ENCODE measurements around the gene PDE4D.
"Not testable (repeated sequence)": the region's sequence is repeated elsewhere in the genome, so short reads cannot be mapped to it uniquely, and the experiment has no call there.

PDE4D gene

DNA sequence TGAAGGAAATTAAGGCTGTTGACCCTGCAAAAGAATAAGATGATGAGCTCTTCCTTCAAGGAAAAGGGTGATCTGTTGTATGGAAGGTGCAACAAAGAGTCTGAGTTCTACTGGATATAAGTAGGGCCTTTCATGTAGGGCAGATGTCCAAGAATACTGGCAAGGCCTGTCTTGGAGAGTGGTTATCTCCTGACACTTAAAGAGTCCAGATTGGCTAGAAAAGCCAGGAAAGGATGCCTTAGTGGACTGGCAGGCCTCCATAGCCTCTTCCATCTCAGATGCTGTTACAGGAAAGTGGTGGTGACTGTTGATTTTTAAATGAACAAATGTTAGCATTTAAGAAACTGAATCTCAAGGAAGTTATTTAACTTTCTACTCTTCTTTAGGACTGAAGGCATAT, 914.4 kb downstream of the PDE4D start:
- DNase-seq (ENCODE audit: low read depth, low spot score), result no peak

DNA sequence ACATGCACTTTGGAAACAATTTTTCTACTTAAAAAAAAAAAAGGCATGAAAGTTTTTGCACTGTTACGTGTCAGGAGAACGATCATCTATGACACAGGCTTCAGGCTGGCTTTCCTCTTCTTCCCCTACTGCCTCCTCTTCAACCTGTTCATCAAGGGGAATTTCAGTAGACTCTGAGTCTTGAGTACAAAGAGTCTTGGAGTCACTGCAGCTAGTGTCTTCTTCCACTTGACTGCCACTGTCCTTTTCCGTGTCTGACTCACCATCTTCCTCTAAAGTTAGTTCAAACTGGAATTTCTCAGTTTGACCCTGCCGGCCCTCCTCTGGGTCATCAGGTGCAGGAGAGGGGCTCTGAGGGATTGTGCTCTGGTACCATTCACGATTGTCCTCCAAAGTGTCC, 918.9 kb downstream of the PDE4D start:
- no peak for DNase-seq (ENCODE audit: low read depth, low spot score)

DNA sequence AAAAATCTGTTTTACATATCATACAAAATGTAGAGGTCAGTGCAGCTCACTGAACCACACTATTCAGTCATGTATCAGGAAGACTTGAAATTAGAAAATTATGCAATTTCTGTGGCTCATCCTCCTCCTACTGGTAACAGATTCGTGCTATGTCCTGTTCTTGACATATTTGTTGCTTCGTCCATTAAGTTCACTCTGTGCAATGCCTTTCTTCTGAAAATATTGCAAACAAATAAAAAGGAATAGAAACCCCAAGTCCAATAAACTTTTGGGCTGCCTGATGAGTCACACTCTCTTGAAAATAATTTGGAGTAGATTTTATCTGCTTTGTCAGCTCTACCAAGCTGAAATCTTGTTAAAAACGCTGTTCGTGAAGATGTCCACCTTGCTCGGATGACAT, 919.4 kb downstream of the PDE4D start:
- no peak for DNase-seq (ENCODE audit: low read depth, low spot score)

DNA sequence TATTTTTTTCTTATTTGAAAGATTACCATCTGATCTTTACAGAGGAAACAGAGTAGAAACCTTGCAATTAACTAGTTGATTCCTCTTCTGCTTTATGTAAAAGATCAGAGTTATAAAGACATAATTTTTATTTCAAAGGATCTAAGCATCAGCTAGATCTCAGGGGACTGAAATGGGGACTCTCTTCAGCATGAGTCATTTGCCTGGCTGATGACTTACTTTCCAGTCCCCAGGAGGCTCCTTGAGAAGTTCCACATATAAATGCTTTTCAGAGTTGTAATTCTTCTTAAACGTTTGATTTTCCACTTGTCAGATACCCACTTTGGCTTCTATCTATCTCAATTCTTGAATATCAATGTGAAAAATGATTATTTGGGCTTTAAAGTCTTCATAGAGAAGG, 921.2 kb downstream of the PDE4D start:
- DNase-seq (ENCODE audit: low read depth, low spot score), result no peak

DNA sequence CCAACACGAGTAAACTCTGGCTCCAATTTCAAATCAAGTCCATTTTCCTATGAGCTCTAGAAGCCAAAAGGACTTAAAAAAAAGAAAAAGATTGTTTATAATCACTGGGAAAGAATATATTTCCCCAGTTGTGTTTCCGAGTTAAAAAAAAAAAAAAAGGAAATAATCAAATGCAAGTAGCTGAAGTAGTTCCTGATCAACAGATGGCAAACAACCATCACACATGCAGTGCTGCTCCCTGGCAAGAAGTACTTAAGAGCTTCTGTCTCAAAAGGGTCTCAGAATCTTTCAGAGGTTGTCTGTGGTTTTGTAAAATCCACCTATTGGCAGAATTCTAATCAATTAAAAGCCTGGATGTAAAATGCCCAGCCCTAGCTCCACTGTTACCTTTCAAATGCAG, 922.8 kb downstream of the PDE4D start:
- DNase-seq (ENCODE audit: low read depth, low spot score), result no peak

DNA sequence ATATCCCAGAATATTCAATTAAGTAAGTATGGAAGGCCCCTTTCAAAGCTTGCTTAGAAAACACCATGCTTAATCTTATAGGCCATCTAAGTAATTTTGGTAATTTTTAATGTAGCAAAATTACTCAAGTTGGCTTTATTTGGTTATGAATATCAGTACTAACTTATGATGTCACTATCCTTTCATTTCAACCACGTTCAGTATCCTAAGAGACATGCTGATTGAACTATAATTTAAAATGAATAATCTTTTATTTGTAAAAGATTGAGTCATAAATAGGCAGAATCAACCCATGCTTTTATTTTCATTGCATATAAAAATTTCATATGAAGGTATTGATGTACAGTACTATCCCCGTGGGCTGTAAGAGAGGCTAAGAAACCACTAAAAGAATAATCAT, 923.7 kb downstream of the PDE4D start:
- no peak for DNase-seq (ENCODE audit: low read depth, low spot score)

DNA sequence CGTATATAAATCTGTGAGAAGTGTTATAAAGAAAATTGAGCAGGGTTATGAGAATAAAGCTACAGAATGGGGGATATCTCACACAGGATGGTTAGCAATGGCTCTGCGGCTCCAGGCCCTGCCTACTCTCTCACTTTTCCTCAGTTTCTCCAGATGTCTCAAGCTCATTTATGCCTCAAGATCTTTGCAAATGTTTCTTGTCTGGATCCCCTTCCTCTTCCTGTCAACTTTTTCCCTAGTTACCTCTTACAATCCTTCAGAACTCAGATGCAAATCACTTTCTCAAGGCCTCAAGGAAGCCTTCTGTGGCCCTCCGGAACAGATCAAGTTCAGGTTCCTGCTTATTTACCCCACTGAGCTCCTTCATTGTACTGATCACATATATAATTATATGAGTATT, 924.3 kb downstream of the PDE4D start:
- no peak for DNase-seq (ENCODE audit: low read depth, low spot score)

DNA sequence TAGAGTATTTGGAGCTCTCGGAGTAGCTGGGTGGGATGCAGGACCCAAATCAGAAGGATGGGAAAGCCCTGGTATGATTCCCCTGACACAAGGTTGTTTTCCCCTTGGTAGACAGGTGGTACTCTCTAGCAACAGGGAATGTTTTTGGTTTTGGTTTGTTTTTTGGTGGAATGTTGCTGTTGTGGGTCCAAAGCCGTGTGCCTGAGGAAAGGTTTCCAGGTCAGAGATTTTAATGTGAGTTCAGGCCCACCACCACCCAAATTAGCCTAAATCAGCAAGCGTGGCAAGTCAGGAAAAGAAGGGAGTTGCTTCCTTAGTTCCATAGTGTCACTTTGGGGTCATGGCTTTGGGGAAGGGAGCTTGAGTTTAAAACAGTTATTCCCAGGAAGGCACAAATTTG, 925.2 kb downstream of the PDE4D start:
- no peak for DNase-seq (ENCODE audit: low read depth, low spot score)

DNA sequence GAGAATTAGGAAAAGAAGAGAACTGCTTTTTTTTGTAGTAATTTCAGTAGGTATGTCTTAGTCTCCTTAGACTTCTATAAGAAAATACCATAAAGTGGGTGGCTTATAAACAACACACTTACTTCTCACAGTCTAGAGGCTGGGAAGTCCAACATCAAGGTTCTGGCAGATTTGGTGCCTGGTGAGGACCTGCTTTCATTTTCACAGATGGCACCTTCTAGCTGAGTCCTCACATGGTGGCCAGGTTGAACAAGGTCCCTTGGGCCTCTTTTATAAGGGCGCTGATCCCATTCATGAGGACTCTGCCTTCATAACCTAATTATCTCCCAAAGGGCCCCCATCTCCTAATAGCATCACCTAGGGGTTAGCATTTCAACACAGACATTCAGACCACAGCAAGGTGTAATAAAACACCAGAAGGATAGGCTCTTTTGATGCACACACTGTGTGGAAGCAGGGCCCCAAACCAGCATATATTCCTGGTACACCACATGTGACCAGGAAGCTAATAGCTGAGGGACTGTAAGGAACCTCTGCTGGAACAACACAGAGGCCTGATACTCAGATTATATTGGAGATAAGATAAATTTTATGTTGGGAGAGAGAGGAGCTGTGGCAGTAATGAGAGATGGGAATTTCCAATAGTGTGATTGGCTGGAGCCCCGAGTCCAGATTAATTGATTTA, 925.8 kb downstream of the PDE4D start:
- no peak for DNase-seq (ENCODE audit: low read depth, low spot score)

DNA sequence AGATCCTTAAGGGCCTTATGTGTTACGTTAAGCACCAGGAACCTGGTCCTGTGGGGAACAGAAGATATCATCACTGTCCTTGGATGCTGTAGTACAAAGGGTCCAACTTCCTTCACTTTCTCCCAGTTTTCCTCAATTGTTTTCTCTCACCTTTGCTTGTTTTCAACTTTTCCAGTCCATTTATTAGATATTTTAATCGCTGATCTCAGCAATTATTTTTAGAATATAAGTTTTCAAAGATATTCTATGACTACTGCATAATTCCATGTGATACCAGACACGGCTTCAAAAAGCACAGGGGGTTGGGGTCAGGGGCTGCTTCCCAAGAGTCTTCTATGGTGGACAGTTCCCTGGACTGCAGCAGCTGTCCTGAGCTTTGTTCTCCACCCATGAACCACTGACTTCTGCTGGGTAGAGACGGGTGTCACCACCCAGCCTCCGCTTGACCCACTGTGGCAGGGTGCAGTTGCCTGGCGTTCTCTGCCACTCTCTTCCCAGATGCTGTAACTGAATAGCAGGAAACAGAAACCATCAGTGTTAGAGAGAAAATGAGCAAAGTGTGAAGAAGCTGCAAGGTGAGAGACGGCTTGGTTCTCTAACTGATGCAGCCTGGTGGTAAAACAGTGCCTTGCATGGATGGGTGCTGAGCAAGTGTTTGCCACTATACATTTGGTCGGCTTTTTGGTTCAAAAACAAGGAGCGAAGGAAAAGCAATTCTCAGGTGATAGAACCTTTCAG, 927.7 kb downstream of the PDE4D start:
- no peak for DNase-seq (ENCODE audit: low read depth, low spot score)

DNA sequence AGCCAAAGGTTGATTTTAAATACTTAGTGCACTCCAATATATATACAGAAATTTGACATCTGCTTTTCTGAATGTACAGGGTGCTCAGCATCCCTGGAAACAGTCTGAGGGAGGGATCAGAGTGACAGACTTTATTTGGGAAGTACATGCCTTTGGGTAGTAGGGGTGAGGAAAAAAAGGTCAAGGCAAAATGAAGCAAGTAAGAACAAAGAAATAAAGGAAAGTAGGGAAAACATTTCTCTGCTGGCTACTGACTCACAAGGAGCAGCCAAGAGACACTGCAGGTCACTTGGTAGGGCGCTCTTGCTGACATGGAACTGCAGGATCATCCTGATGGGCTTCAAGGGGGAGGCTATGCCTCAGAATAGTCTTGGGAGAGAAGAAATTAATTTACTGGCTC, 929.7 kb downstream of the PDE4D start:
- no peak for DNase-seq (ENCODE audit: low read depth, low spot score)

DNA sequence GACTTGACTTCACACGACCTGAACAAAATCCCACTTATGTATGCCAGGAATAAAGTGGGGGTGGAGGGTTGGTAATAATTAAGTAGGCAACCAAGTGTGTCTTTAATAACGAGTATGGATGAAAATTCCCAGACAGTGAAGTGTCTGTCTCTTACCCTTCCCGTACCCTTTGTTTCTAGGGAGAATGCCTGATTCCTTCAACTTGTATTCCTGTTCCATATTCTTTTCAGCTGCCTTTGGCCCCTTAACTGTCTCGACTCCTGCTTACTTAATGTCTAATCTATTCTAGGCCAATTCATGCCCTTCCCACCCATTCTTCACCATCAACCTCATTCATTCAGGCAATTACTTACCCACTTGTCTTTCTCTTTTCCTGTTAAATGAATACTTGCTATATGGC, 930.2 kb downstream of the PDE4D start:
- DNase-seq (ENCODE audit: low read depth, low spot score), result no peak

DNA sequence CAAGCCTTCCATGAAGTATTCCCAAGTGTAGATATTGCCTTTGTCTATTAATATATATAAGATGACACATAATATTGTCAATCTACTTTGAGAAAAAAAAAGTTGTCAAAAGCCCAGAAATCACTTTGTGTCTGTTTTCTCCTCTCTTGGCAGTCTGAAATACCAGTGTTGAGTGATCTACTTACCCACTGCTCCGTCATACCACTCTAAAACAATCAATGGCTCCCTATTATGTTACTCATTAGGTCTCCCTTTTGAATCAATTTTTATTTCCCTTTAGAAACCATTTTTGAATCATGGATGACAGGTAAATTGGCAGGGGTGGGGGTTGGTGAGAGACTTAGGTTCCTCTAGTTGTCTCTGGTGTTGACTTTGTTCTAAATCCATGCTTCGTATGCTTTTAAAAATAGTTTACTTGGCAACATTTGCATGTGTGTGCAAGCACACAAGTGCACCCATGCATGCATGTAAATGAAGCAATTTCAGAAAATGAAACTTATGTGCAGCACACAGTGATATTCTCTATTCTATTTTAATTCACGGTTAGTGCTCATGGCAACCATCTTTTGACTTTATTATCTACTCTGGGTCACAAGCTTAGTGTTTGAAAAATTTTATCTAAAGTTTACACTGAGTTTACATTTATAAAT, 931.8 kb downstream of the PDE4D start:
- DNase-seq (ENCODE audit: low read depth, low spot score), result no peak

DNA sequence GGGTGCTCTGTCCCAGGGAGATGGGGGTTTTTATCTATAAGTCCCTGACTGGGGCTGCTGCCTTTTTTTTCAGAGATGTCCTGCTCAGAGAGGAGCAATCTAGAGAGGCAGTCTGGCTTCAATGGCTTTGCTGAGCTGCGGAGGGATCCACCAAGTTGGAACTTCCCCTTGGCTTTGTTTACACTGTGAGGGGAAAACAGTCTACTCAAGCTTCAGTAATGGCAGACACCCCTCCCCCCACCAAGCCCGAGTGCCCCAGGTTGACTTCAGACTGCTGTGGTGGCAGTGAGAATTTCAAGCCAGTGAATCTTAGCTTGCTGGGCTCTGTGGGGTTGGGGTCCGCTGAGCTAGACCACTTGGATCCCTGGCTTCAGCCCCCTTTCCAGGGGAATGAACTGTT, 934.8 kb downstream of the PDE4D start:
- no peak for DNase-seq (ENCODE audit: low read depth, low spot score)

DNA sequence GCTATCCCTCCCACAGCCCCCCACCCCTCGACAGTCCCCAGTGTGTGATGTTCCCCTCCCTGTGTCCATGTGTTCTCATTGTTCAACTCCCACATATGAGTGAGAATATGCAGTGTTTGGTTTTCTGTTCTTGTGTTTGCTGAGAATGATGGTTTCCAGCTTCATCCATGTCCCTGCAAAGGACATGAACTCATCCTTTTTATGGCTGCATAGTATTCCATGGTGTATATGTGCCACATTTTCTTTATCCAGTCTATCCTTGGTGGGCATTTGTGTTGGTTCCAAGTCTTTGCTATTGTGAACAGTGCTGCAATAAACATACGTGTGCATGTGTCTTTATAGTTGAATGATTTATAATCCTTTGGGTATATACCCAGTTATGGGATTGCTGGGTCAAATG, 940.3 kb downstream of the PDE4D start:
- not testable (repeated sequence) for DNase-seq (ENCODE audit: low read depth, low spot score)

DNA sequence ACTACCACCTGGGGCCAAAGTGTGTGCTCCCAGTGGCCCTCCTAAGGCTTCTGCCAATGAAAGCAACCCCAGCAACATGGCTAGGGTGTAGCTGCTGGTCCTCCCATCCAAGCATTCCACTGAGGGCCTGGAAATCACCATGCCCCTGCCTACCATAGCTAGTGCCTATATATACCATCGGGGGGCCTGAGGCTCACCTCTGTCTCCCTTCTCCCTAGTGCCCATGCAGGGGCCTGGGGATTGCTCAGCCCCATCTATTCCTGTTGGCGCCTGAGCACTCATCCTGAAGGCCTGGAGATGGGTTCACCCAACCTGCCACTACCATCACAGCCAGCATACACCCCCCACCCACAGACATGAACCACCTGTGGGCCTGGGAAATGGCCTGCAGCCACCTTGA, 943.3 kb downstream of the PDE4D start:
- DNase-seq (ENCODE audit: low read depth, low spot score), result no peak

DNA sequence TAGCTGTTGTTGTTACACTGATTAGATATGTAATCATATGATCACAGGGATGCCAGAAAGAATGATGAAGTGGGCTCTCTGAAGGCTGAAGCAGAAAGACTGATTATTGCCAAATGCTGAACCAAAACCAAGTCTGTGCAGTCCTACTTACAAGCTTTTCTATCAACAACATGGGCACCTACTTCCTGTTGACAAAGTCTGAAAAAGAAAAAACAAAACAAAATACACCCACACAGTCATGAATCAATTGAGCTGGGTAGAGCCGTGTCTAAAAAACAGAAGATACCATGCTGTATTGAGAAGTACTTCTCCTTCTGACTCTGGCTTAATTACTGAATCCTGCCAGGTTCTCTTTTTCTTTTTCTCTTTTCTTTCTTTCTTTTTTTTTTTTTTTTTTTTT, 947.3 kb downstream of the PDE4D start:
- no peak for DNase-seq (ENCODE audit: low read depth, low spot score)

DNA sequence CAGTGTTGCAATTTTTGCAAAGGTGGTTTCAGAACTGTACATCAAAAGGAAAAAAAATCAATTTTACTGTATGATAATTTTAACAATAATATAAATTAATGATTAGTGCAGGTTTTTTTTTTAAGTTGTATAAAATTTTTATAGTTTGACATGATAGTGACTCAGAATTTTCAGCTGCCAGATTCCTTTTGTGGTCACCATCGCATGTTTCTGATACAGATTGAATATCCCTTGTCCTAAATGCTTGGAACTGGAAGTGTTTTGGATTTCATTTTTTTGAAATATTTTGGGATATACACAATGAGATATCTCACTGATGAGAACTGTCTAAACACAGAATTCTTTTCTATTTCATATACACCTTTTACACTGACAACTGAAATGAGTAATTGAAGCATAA, 949.3 kb downstream of the PDE4D start:
- no peak for DNase-seq (ENCODE audit: low read depth, low spot score)

DNA sequence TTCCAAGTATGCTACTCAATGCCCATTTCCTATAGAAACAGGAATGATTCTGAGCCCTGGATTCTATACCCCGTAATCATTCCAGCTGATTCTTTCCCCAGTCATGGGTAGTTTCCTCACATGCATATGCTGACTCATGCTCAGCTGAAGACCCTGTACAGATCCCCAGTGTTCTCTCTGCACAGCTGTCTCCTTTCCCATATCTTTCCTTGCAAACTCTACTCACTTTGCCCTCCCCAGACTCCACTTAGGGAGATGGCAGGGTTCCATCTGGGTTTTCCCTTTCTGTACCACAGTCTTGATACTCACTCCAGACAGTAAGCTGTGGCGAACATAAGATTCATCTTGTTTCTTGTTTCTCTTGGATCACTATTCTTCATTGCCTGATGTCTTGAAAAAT, 953.1 kb downstream of the PDE4D start:
- no peak for DNase-seq (ENCODE audit: low read depth, low spot score)

DNA sequence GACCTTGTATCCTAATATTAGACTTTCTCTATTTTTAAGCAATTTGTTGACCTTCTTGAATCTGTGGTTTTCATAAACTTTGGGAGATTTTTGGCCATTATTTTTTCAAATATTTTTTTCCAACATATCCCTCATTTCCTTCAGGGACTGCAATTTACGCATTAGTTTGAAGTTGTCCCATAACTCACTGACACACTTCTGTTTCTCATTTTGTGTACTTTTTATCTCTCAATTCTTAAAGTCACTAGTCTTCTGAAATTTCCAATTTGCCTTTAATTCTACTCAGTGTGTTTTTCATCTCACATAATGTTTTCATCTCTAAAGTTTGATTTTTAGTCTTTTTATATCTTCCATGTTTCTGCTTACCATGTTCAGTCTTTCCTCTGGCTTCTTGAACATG, 953.9 kb downstream of the PDE4D start:
- DNase-seq (ENCODE audit: low read depth, low spot score), result no peak

DNA sequence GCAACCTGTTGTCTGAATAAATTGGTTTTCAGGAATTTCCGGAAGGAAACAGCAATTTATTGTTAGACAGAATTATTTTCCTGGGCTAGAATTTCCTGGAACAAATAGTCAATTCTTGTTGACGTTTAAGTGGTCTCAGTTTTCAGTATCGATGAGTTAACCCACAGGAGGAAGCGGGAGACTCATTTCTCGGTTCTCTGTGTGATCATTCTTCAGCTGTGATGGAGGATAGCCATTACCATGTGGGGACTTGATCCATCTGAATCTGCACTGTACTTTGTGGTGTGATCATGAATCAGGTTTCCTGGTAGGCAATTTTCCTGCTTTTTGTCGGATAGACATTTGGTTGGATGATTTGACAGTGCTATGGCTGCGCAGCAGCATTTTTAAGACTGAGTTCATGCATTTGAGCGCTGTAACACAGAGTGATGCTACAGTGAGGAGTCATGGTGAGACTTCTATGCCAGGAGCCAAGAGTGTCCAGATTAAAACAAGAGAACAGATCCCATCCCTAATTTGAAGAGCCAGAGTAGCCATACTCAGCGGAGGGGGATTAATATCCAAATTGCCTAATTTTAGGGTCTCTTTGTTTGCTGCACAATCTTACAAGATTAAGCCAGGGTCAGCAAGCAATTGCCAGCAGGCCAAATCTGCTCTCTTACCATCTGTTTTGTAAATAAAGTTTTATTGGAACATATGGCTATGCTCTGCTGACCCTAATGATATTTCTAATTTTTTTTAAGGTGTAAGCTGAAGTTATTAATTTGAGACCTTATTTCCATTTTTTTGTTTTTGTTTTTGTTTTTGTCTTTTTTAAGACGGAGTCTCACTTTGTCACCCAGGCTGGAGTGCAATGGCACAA, 954.7 kb downstream of the PDE4D start:
- no peak for DNase-seq (ENCODE audit: low read depth, low spot score)

DNA sequence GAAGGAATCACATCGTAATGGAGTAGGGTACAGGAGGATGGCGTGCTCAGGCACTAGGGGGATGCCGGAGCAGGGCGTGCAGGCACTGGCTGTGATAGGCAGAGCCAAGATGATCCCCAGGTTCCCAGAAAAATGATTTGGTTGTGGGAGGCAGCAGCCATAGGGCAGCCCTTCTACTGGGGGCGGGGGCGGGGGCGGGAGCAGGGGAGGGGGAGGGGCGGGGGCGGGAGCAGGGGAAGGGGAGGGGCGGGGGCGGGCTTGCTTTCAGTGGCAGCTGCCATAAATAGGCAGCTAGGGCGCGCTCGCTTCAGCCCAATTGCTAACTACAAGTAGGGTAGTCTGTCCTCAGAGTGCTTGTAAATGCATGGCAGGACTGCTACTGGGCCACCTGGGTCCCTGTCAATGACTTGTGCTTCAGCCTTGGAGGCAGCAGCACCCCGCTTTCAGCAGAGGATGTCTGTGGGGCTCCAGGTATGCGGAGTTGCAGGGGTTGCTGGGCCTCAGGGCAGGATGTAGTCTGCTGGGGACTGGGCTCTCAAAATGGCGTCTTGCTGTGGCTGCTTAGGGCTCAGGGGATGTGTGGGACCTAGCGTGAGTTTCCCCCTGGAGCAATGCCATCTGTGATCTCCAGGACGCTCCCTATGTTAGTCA, 956.4 kb downstream of the PDE4D start:
- DNase-seq (ENCODE audit: low read depth, low spot score), result no peak
